ENCODE measurements around the gene SDK2.

Gene SDK2

DNA sequence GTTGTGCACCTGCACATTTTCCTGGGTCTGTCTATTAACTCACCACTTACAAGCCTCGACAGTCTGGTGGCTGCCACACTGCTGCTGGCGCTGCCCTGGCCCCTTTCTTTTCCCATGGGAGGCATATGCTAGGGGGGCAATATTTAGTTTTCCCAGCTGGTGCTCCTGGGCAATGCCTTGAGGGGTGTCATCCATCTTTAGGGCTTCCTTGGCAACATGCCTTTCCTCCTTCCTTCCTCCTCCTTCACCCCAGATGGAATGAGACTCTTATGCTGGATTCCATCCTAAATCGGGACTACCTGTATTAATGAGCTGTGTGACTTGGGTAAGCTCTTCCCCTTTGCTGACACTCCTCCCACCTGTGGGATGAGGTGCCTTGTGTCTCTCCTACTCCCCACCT is 267.6 kb downstream of the SDK2 start:
- no peak for DNase-seq

DNA sequence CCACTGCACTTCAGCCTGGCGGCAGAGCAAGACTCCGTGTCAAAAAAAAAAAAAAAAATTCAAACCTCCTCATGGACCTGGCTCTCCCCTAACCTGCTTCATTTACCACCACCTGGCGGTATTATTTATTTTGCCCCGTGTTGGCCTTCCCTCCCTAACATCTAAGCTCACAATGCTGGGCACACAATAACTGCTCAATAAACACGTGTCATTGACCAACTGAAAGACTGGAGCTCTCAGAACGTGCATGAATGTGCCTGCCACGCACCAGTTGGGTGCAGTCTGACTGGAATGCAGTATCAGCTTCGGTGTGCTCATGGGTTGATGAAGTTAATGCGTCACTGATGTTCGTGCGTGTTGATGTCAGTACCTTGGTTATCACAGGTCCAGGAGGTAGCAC is 268.1 kb downstream of the SDK2 start:
- DNase-seq = no peak

DNA sequence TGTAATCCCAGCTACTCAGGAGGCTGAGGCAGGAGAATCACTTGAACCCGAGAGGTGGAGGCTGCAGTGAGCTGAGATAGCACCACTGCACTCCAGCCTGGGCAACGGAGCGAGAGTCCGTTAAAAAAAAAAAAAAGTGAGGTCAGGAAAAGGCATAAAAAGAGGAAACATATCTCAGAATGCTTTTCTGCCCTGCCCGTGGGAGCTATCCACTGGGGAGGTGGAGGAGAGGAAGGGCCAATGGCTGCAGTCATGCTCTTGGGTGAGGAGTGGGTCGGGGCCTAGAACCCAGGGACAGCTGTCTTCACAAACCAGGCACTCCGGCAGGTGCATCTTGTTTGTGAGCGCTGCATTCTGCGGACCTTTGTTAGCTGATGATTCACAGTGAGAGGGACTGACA is 272.4 kb downstream of the SDK2 start:
- no peak for DNase-seq

DNA sequence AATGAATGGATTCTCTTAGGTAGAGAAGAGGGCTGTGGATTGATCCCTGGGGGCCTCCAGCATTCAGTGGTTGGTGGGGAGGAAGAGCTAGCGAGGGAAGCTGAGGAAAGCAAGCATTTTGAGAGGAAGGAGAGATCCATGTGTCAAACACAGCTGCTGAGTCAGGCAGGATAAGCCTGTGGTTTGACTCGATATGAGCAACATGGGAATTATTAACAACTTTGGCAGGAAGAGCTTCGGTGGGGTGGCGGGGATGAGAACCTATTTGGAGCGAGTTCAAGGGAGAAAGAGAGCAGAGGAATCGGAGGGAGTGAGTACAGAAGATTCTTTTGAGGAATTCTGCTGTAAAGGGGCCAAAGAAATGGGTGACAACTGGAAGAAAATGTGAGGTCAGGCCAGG is 273.0 kb downstream of the SDK2 start:
- no peak for DNase-seq

DNA sequence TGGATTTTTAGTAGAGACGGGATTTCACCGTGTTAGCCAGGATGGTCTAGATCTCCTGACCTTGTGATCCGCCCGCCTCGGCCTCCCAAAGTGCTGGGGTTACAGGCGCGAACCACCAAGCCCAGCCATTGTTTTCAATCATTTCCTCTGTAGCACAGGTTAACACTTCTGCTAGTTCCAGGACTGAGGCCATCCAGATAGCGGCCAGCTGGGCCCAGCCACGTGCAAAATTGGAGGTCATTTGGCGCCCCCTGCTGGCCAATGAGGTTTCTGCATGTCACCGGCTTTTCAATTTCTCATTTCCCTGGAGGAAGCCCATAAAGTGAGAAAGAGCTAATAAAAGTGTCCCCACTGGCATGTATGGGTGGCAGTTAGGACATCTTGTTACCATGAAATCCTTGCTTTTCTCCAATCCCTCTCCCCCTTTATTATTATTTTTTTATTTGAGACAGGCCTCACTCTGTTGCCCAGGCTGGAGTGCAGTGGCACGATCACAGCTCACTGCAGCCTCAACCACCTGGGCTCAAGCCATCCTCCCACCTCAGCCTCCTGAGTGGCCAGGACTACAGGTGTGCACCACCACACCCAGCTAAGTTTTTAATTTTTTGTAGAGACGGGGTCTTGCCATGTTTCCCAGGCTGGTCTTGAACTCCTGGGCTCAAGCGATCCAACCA is 274.3 kb downstream of the SDK2 start:
- DNase-seq = peak; percentile 35

DNA sequence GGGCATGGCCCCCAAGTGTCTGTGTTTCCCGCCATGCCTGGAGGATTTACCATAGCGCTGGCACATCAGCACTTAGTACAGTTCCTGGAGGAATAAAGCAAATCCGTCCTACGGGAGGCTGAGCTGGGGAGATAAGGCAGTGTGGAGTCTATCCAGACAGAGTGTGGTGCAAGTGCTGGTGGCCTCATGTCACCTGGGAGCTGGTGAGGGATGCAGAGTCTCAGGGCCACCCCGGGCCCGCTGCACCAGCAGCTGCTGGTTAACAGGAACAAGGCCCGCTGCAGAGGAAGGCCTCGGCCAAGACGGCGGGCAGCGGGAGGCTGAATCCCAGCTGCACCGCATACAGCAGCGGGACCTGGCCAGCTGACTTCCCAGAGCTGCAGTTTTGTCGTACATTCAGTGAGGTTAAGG is 275.1 kb downstream of the SDK2 start:
- no peak for DNase-seq

DNA sequence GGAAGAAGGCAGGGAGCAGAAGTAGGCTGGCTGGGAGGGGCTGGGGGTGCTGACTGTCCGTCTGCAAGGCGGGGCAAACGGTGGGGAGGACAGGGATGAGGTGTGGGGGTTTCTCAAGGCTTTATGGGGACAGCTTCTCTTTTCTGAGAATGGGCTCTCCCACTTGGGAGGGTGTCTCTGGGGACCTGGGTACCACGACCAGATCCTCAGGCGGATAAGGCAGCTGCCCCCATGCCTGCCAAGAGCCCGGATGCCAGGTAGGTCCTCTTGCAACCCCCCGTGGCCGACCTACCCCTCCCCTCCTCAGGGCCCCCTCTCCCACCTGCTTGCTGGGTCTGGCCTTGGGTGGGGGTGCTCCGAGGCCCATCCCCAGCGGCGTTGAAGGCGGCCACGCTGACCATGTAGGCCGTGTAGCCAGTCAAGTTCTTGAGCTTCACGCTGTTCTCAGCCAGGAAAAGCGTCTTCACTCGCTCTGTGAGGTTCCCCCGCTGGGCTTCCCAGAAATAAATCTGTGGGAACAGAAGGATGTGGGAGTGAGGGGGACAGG is 276.1 kb downstream of the SDK2 start:
- DNase-seq = no peak

DNA sequence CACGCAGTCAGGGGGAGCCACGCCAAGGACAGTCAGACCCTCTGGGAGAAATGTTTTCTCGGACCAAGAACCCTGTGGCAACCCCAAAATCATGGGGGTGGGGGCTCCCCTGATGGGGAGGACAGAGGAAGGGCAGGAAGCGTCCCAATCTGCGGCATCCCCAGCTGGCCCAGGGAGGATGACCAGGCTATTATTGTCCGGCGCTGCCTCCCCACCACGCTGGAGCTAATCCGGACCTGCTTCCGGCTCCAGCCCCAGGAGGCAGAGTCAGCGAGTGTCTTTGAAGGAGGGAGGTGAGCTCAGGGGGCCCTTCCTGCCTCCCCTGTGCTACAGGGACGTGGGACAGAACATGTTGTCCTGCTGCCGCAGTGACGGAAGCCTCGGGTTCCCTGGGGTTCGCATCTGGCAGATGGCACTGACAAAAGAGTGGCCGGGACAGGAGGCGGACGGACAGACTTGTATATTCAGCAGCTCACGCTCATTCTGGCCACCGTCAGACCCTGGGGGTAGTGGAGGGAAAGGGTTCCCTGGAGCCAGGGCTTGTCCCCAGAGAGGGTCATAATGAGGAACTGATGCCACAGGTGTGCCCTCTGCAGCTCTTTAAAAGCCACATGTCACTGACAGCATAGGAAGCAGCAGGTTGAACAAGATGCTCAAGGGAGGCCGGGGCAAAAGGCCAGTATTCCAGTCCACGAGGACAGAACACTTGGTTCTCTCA is 278.2 kb downstream of the SDK2 start:
- no peak for DNase-seq

DNA sequence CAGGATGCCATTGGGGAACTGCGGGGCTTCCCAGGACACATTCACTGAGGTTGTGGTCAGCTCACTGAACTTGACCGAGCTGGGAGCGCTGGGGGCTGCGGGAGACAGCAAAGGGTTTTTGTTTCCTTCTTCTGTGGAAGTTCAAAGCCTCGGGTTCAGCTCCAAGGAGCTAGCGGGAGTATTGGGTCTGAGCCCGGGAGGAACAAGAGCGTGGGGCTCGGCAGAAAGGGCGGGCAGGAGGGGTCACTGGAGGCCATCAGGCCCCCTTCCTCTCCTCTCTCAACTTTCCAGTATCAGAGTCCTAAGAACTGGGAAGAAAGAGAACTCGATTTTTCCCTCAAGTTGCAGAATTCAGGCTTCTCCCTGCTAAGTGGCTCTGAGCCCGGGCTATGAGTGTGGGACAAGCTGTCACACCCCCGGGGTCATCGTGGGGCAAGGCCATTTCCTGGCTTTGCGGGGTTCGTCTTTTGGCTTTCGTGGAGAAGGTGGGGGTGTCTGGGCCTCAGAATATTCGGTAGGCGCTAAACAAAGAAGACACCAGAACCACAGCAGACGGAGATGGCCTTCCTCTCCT is 278.9 kb downstream of the SDK2 start:
- DNase-seq = no peak

DNA sequence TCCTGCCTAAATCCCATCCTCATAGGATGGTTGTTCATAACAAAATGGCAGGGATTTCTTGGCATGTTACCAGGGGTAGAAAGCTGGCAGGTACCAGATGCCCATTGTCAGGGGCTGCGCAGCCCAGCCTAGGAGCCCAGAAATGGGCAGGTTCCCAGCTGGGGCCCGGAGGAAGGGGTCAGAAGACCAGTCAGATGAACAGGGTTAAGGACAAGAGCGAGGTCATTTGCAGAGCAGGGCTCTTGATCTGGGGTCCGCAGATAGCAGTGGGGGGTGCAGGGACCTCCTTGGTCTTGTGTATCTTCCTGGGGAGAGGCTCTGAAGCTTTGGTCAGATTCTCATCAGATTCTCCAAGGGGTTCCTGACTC is 280.1 kb downstream of the SDK2 start:
- no peak for DNase-seq

DNA sequence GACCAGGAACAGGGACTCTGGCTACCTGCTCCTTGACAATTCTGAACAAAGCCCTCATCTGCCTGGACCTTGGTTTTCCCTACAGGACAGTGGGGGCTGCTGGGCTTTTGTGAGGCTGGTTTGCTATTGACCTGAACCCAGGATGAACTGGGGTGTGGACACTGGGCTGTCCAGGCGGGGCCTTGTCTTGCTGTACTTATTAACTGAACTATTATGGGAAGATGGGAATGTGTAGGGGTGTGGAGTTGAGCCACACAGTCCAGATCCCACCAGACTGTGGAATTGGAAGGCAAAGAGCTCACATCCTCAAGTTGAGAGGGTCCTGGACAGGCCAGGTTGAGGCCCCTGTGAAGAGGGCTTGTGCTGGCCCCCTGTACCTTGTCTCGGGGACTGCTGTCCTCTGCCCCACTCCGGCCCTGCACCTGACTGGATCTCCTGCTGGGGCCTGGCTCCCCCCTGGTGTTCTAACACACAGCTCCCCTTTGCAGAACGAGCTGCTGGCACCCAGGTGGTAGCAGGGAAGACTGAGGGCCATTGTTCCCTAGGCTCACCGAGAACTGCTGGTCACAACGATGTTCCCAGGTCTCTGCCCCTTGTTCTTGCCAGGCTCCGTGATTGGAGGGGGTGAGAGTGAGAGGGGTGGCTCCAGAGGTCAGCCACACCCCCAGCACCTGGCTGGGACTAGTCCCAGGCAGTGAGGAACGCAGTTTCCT is 280.6 kb downstream of the SDK2 start:
- no peak for DNase-seq

DNA sequence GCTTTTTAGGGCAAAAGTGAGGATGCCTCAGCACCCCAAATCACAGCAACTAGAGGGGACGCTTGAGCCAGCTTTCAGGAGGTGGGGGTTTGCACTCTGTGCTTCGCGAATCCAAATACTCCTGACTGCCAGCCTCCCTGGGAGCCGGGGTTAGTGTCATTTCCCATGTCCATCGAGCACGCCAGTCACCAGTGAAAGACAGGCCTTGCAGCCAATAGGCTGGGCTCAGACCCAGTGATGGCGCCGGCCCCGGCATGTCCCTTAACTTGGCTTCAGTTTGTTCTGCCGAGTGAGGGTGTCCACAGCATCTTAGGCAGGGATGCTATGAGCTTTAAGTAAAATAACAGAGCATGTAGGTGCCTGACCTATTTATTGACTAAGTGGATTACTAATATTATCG is 281.5 kb downstream of the SDK2 start:
- DNase-seq = no peak

DNA sequence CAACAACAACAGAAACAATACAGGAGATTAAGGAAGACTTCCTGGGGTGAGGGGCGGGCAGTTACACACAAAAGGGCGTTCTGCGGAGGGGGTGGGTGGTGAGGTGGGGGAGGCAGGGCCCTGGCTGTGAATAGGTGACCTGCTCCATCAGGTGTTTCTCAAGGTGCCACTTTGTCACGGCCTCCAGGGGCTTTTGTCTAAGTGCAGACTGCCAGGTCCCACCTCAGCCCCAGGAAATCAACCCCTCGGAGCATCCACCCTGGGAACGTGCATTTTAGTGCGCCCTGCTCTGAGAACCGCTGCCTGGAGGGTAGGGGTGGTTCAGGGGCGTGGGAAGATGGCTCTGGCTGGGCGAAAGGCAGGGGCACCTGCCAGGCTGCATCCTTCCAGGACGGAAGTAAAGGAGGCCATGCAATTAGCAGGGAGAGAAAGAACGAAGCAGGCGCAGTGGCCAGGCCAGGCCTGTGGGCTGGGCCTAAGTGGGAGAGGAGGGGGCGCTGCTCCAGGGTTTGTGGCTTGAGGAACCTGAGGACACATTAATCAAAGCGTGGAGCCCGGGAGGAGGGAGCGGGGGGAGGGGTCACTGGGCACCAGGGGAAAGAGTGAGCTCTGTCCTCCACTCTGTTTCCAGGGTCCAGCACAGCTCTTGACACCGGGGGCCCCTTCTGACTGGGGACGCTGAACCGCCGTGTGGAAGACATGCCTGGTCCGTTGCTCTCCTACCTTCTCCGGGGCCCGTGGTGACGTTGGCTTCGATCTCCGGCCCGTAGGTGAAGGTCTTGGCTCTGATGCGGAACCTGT is 283.1 kb downstream of the SDK2 start:
- DNase-seq = no peak

DNA sequence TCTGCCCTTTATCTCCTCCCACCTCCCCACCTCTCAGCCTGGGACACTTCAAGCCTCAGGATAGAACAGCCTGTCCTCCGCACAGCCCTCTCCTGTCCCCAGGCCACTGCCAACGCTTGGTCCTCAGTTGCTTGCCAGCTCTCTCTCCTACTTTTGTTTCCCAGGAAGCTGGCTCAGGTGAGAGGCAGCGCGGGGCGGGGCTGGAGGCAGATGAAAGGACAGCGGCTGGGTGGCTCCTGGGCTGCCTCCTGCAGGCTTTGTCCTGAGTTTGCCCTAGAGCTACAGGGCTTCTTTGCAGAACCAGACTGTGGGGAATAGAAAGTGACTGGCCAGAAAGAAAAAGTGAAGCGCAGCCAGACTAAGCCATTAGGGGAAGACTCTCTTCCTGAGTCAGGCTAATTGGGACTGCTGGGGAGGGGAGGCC is 284.2 kb downstream of the SDK2 start:
- no peak for DNase-seq

DNA sequence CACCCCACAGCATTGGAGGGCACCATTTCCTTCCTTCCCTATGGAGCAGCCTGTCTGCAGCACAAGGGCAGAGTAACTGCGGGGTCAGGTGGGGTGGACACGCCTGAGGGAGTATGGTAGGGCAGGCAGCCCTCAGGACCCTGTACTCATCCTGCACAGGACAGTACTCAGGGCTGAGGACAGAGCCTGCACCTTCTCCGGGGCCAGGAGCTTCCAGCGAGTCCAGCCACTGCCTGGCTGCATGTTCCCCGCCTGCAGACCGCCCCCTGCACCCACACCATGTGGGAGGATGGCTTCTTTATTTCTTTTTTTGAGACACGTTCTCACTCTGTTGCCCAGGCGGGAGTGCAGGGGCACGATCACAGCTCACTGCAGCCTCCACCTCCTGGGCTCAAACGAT is 284.9 kb downstream of the SDK2 start:
- no peak for DNase-seq

DNA sequence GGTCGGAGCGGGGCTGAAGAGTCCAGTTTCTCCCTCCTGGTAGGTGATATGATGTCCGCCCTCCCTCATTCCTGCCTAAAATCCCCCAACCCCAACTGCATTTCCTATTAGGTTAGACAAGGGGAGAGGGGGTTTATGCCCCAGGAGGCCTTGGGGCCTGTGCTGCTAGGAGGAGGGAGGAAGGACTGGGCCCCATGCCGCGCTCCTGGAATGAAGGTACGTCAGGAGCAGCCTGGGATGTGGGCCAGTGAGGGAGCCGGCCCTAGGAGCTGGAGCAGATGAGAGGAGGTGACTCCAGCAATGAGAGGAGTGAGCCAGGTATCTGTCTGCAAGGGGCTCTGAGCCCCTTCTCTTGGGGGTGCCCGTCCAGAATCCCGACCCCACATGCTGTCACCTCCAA is 285.6 kb downstream of the SDK2 start:
- no peak for DNase-seq

DNA sequence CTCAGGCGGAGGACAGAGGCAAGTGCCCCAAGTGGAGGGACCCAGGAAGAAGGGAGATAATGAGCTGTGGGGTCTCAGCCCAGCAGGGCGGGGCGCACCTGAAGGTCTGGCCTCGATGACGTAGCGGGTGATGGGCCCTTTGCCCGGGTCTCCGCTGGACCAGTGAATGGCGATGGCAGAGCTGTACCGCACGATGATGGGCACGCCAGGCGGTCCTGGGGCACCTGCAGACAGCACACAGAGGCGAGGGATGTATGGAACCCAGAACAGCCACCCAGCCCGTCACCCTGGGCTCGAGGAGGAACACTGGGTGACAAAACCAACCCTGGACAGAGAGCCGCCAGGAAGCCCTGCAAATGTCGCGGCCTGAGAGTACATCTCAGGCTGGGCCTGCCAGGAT is 286.3 kb downstream of the SDK2 start:
- DNase-seq = no peak

DNA sequence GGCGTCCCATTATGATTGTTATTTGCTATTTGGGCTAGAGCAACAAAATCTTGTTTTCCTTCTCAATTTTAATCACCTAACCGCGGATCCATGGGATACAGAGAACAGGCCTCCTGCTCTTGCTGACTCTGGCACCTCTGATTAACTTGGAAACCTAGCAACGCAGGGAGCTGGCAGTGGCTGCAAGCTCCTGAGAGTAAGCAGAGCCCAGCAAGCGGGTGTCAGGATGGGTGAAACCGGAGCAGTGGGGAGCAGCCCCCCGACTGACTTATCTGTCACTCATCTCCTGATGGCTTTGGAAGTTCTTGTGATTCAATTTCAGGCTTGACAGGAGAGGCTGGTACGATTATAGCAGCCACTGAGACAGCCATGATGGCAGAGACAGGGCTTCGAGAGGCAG is 286.9 kb downstream of the SDK2 start:
- DNase-seq = no peak

DNA sequence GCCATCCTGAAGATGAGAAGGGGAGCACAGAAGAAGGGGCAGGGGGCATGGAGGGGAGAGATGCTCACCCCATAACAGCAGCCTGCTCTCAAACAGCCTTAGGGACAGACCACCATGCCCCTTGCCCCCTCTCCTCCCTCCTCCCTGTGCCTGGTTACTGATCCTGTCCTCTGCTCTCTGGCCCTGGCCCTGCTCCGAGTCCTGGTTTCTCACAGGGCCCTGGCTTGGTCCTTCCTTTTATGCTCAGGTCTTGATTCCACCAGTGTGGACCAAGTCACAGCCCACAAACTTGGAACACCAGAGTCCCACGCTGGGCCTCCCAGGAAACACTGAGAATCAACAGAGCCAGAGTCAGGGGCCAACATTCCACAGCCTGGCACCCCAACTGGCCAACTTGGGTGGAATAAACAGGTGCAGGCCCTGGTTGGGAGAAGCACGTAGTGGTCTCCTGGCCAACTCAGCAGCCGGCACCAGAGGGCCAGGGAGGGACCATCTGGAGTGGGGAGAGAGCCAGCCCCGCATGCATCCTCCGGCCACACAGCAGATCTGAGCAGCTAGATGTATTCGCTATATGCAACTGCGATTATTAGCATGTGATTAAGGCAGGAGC is 287.6 kb downstream of the SDK2 start:
- DNase-seq = no peak

DNA sequence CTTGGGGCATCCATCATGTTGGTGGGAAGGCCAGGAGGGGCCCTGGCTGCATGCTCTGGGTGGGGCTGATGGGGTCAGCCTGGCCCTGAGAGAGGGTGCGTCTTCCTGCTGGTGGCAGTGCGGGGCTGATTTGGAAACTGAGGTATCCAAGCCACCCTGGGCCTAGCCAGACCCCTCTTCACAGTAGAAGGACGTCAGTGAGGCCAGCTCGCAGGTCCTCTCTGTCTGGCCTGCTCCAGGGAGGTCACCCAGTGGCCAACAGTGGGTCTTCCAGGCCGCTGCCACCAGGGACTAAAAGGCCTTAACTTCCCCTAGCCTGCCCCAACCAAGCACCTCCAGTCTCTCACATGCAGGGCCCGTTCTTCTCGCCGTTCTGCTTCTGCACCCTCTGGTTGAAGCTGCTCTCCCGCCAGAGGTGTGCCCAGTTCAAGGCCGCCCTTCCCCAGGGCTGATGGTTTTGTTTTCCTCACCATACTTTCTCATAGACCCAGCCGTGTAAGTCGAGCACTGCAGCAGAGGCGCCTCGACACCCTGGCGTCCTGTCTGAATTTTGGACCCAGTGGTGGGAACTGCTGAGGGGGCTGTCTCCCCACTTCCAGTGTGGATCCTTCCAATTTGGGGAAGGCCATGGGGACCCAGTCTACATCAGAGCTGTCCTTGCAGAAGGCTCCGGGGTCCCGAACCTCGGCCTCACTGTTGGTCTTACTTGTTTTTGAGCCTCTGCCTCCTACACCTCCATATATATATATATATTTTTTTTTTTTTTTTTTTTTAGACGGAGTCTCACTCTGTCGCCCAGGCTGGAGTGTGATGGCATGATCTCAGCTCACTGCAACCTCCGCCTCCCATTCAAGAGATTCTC is 289.6 kb downstream of the SDK2 start:
- no peak for DNase-seq

DNA sequence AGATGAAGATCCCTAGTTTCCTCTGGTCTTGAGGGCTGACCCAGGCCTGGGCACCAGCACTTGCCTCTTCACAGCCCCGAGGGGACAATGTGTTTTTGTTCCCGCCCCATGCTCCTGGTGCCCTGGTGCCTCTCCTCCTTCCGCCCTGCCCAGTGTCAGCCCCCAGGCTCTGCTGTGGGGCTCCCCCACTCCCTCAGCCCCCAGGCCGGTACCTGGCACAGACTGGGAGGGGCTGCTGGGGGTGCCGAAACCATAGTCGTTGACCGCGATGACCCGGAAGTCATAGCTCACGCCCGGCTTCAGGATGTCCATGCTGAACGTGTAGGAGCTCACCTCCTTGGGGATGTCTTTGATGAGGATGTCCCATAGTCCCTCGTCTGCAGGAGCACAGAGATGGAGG is 292.0 kb downstream of the SDK2 start:
- DNase-seq = no peak

All from NCI-H524 treated with DMSO at 0.1 percent for 48 hours (cell line).